CD4-positive, alpha-beta T cell treated with Interleukin-6 for 4 hours (primary cell): ENCODE data around the gene CBFA2T2.
"Not testable (repeated sequence)": the region's sequence is repeated elsewhere in the genome, so short reads cannot be mapped to it uniquely, and the experiment has no call there.

Experiments
- DNase-seq: peaks from one replicate; pipeline ENCODE4 v3.0.0-alpha.2; 2020; ENCODE audit warnings: mixed read lengths

CBFA2T2 gene

GRCh38 chr20:33490023-33490933, at the start of gene CBFA2T2:
TSS of gene CBFA2T2 (plus strand) at chr20:33490096. CDS start at chr20:33490268, 172 bp downstream.
- DNase-seq = no peak

GRCh38 chr20:33440562-33440961, 49.3 kb upstream of the CBFA2T2 start:
- not testable (repeated sequence) for DNase-seq

GRCh38 chr20:33441142-33441955, 48.5 kb upstream of the CBFA2T2 start:
- no peak for DNase-seq

GRCh38 chr20:33442136-33443005, 47.5 kb upstream of the CBFA2T2 start:
- peak; percentile 9 for DNase-seq

- DNase-seq = peak; percentile 43
Observed at GRCh38 chr20:33443006-33443511, 46.8 kb upstream of the CBFA2T2 start.

- DNase-seq = peak; percentile 96
Observed at GRCh38 chr20:33443512-33444239, 46.2 kb upstream of the CBFA2T2 start, which contains the start of gene SNTA1. TSS of gene SNTA1 (minus strand) at chr20:33443763. CDS start at chr20:33443620, 143 bp downstream.

- DNase-seq = peak; percentile 51
Observed at GRCh38 chr20:33444797-33445560, 44.9 kb upstream of the CBFA2T2 start.

GRCh38 chr20:33445881-33446625, 43.8 kb upstream of the CBFA2T2 start:
- no peak for DNase-seq

GRCh38 chr20:33450867-33451266, 39.0 kb upstream of the CBFA2T2 start:
- no peak for DNase-seq

GRCh38 chr20:33456916-33457642, 32.8 kb upstream of the CBFA2T2 start:
- peak; percentile 86 for DNase-seq

GRCh38 chr20:33459599-33459998, 30.3 kb upstream of the CBFA2T2 start:
- DNase-seq = no peak

GRCh38 chr20:33460711-33461110, 29.2 kb upstream of the CBFA2T2 start:
- no peak for DNase-seq

- DNase-seq = no peak
Observed at GRCh38 chr20:33463332-33464101, 26.4 kb upstream of the CBFA2T2 start.

- not testable (repeated sequence) for DNase-seq
Observed at GRCh38 chr20:33464759-33465158, 25.1 kb upstream of the CBFA2T2 start.

- DNase-seq = no peak
Observed at GRCh38 chr20:33465481-33466302, 24.2 kb upstream of the CBFA2T2 start.

GRCh38 chr20:33466303-33466646, 23.6 kb upstream of the CBFA2T2 start:
- no peak for DNase-seq

- no peak for DNase-seq
Observed at GRCh38 chr20:33470457-33470856, 19.4 kb upstream of the CBFA2T2 start.

- no peak for DNase-seq
Observed at GRCh38 chr20:33470866-33471265, 19.0 kb upstream of the CBFA2T2 start.
